DMS153 treated with DMSO at 0.1 percent for 48 hours (cell line): Measurements from ENCODE around the gene FAM72A.
"Not testable (repeated sequence)": the region's sequence is repeated elsewhere in the genome, so short reads cannot be mapped to it uniquely, and the experiment has no call there.

Experiments used
- DNase-seq: peaks from one replicate; lab custom pipeline; 2025; ENCODE audit not compliant: unreplicated experiment; lab: John Stamatoyannopoulos, UW

Gene FAM72A

DNA sequence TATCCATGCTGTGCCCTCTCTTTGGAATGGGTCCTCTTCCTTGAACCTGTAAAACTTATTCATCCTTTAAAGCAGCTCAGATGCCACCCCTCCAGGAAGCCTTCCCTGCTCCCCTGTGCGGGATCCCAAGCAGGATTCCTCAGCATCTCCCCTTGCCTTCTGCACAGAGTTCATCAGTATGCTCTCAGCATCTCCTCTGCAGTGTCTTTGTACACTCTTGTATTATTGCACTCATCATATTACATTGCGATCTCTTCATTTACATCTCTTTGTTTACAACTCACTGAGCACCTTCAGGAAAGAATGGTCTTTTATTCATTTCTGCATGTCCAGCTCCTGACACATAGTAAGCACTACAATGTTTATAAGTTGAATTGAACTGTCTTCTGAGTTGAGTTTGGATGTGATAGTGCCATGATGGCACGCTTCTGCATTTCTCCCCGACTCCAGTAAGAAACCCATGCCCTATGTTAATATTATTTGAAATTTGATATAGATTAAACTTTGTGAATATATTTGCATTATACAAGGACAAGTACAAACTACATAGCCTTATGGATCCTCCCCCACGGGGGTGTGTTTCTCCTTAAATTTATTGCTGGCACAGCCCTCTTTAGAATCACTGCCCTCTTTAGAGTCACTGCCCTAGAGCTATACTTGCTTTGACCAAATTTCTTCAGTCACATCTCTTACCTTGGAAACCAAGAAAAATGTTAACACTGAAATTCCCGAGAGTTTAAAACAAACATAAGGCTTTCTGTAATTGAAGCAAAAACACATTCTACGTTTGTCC lies 13.2 kb upstream of the FAM72A start:
- DNase-seq = not testable (repeated sequence)

DNA sequence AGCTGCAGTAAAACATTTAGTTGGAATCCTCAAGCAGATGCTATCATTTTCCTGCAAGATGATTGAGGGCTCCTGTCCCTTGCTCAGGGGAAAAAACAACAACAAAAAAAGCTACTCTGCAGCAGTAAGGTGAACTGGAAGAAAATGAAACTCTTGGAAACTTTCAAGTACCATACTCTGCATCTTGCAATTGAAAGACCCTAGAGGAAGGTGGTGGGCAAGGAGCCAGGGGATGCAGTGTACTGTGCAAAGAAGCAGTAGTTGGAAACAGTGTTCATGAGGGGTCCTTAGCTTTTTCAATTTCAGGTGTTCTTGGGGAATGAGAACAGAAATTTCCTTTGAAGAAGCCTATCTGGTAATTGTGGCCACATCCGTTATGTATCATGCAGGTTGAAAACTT lies 8.2 kb upstream of the FAM72A start:
- not testable (repeated sequence) for DNase-seq

DNA sequence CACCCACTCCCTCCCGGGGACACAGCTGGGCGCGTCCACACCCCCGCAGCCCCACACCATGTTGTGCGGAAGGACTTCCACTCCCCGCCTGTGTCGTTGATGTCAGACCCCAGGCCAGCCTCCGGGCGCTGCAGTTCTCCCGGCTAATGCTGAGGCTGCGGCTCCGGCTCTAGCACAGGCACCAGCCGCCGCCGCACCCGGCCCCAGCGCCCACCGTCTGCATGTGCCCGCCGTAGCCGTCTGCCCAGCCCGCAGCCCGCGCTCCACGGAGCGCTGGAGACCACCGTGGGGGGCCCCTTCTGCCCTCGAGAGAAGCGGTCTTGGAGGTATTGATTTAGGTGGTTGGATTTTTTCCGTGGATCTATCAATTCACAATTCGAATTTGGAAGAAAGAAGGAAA lies 2.9 kb upstream of the FAM72A start:
- not testable (repeated sequence) for DNase-seq

DNA sequence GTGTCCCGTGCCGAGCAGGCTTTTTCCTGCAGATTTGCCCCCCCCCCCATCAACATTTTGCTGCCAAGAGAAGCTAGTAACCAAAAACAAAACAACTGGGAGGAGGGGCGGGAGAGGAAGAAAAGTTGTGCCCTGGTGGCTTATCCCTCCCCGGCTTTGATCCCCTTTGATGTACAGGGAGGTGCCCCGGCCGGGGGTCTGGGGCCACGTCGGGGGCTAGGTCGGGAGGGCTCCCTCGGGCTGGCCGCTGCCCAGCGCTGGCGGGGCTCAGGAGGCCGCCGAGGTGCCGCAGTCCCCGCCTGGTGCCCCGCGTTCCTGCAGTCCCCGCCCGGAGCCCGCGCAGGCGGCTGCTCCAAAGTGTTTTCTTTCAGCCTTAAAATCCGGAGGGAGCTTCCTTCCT lies 2.2 kb upstream of the FAM72A start:
- not testable (repeated sequence) for DNase-seq

DNA sequence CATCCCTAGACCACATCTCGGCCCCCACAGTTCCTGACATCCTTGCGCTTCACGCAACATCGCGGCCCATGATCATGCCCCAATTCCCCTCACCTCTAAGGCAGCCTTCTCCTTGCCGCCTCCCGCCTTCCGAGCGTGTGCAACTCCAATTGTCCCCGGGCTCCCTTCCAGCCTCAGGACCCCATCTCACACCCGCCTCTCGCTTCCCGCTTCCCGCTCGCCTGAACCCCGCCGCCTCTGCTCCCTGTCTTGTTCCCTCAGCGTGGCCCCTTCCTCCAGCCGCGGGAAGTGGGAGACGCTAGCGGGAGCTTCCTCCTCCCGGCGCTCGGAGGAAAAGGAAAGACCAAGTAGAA lies 1.5 kb upstream of the FAM72A start:
- not testable (repeated sequence) for DNase-seq

DNA sequence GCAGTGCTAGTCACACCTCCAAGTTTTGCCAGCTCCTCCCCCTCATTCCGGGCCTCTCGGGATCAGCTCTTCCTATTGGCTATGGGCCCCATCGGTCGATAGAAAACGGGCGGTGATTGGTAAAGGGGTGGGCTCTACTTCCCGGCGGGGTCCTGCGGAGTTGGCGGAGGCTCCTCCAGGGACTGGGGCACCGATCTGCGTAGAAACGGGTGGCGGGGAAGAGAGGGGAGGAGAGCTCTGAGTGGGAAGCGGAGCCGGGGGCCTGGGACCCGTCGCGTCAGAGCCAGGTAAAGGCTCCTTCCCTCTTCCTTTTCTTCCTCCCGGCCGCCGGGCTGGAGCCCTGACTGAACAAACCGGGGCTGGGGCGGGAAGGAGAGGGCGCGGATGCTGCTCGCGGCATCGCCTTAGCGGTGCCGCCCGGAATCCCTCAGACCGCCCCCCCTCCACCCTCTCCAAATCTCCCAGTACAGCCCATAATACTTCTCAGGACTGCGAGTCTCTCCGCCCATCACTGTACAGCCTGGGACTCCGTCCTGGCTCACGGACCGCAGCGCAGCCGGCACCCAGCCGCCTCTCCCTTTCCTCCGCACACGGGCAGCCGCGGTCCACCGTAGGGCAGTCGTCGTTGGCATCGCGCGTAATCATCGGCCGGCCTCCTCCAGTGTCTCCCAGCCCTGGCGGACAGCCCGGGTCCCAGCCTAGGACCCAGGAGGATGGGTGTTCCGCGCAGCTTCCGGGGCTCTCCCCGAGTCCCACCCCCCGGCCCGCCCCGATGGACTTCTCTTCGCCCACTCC lies 922 bp upstream of the FAM72A start, which contains the start of gene SRGAP2:
Gene SRGAP2 (plus strand): TSS at position 178 of the 795 bp plus-strand sequence. CDS start 2,430 bp downstream, outside the sequence.
- not testable (repeated sequence) for DNase-seq

DNA sequence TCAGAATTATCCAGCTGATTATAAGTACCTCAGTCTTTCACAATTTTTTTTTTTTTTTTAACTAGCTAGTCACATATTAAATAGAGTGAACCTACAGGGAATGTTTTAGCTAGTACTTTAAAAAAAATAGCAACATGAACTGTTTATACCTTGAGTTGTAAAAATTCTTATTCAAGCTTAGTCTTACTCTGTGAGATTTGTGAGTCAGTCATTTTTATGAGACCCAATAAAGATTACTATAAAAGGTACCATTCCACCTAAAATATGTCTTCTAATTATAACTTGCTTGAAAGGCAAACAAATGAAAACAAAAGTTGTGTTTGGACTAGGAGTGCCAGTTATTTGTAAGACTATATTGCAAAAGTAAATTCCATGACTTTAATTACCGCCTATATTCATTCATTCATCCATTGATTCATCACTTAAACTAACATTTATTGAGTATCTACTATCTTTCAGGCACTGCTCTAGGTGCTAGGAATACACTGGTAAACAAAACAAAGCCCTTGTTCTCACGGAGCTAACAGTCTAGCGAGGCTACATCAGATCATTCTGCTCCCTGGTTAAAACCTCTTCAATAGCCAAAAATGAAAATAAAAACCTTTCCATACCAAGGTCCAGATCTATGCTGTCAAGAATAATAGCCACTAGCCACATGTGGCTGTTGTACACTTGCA lies 5.8 kb downstream of the FAM72A start:
- DNase-seq = not testable (repeated sequence)

DNA sequence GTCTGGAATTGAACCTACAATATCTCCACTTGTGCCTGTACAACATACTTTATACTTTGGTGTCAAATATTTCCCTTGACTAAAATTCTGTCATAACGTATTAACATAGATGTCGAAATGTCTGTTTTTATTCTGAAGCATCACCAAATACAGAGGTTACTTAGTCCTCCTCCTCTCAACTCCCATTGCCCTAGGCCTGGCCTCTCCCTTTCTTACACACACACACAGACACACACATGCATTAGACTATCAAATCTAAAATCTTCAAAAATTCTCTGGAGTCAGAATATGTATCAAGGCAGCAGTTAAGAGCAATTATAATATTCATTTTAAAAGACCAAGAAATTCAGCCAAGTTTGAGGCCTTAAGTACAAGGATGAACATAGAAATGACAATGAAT lies 7.5 kb downstream of the FAM72A start:
- DNase-seq = not testable (repeated sequence)

DNA sequence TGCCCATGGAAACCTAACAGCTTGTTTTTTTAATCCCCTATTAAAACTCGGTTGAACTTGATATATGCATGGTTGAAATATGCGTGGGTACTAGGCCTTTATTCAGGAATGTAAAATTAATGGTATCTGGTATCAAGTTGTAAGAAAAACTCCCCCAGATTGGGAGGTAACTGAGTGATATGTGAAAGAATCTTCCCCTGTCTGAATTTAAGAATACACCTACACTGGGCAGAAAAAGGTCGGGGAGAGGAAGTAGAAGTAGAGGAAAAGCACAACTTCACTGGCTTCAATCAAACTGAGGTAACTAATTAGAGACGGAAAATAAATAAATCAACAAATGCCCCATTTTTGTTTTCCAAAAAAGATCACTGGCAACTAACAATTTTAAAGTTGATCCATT lies 15.8 kb downstream of the FAM72A start:
- not testable (repeated sequence) for DNase-seq

DNA sequence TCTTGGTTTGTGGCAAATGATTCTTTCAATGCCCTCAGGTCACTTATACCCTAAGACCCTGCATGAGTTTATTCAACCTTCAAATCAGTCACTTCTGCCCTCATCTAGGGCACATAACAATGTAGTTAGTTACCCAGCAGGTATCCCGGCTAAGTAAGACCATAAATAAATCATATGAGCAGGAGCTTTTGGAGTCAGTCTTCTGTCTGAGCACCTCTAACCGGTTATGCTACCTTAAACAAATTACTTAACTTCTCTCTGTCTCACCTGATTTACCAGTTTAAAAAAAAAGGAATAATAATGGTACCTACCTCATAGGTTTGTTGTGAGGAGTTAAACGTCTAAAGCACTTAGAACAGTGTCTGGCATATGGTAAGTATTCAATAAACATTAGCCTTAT lies 16.9 kb downstream of the FAM72A start:
- DNase-seq = not testable (repeated sequence)

DNA sequence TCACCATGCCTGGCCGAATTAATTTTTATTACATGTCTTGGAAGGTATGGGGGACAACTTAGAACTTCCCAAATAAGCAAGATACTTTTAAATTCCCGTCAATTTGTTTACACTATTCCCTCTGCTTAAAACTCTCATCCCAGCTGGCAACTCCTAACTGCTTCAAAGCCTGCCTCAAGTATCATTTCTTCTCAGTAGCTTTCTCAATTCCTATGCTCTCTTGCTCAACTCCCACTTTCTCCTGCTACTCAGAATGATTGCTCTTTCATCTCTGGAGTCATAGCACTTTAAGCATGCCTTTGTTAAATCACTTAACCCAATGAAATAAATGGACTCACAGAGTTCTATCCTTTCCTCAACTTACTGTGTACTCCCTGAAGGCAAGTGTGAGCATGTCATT lies 18.9 kb downstream of the FAM72A start:
- not testable (repeated sequence) for DNase-seq

DNA sequence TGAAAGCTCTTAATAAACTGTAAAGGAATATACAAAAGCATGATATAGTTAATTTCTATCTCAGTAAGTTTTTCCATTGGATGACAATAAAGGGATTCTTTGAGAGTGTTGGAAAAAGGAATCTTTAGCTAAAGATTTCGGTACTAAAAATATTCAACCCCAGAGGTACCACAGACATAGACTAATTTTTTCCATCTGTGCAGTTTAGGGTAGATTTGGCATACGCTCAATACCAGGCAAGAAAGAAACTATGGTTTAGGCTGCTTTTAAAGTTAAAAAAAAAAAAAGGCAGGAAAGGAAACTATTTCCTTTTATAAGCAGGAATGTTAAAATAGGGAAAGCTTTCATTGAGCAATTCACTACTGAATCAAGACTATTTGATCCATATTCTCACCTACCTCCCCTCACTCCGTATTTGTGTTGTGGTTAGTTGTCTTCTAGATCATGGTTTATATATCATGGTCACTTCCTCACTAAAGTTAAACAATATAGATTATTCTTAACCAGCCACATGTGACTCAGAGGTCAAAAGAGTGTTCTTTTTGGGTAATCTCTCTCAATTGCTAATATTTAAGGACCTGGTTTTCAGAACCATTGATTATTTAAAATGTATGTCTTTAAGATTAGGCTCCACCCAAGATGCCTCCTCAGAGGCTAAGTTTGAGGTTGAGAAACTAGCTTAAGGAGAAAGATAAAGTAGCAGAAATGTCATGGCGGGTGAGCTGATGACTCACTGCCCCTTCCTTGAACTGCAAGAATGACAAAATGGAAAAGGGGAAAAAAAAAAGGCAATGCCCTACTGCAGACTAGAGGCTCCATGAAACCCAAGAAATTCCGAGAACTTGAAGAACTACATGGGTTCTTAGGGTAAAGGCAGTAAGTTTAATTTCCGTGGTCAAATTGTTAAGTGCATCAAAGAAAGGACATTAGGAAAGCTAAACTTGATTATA lies 20.0 kb downstream of the FAM72A start:
- DNase-seq = not testable (repeated sequence)

DNA sequence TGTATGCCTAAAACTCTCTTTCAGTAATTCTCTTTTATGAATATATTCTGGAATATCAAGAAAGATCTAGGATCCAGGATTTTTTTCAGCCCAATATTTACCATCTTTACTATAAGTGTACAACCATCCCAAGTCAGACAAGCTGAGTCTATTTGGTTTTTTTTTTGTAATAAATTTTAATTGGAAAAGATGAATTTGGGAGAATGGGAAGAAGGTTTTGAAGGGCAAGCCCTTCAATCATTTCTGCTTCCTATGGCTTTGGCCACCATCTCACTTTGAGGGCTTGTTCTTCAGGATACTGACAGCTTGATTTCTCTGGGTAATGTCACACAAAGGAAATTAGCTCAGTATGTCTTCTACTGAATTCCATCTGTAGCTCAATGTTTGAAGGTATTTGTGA lies 23.0 kb downstream of the FAM72A start:
- DNase-seq = not testable (repeated sequence)

DNA sequence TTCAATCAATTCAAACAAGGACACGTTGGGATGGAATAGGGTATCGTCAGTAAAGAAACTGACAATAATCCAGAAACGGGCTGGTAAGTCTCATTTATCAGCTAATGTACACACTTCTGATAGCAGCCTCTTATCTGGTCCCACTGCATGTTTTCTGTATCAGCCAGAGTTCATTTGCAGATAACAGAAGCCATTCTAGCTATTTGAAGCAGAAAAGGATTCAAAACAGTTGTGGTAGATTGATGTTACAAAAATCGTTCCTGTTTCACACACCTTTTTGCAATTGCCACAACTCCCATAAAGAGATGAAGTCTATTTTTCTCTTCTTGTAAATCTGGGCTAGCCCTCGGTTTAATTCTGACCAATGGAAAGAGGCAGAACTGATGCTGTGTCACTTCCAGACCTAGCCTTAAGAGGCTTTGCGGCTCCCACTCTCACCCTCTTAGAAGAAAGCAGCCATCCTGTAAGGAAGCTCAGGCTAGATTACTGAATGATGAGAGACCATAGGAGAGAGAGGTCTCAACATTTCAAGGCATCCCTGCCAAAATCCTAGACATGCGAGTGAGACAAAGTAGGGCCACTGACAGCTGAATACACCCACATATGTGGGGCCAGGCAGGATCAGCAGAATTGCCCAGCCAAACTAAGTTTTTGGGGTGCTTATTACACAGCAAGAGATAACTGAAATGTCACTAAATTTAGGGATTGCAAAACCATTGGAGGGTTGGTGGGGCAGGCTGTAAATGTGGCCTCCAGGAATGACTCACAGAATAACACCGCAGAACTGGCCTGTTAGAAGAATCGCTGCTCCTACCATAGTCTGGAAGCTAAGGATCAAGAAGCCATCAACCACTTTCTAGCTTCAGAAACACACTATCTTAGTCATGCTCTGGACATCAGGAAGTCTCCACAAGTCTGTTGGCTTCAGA lies 24.3 kb downstream of the FAM72A start:
- not testable (repeated sequence) for DNase-seq

DNA sequence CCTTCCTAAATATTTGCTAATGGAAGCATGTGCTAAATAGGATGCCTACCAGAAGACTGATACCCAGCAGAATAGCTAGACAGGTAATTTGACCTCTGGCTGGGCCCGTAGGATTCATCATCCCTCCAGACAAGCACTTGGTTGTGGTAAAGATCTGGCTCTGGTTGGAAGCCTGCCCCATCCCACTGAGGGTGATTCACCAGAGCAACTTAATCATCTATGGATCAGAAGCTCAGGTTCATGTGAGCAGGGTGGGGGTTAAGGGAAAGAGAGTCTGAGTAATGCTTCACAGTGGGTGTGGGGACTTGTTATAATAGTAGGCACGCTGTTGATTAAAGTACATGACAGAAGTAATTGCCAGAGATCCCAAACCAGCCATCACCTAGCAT lies 26.5 kb downstream of the FAM72A start:
- DNase-seq = not testable (repeated sequence)

DNA sequence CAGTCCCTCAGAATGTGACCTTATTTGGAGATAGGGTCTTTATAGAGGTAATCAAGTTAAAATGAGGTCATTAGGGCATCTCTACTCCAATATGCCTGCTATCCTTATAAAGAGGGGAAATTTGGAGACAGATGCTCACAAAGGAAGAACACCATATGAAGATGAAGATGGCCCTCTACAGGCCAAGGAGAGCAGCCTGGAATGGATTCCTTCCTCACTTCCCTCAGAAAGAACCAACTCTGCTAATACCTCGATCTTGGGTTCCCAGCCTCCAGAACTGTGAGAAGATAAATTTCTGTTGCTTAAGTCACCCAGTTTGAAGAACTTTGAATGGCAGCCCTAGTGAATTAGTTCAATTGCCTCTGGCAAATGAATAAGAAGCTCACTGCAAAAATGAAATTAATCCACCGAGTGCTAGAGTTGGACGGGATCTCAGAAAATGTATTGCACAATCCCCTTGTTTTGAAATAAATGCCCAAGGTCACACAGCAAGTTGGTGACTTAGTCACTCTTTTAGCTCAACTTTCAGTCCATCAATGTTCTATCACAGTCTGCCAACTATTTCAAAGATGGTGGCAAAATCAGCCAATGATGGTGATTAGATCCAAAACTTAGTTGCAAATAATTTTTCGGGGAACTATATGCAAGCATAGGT lies 27.1 kb downstream of the FAM72A start:
- DNase-seq = not testable (repeated sequence)

DNA sequence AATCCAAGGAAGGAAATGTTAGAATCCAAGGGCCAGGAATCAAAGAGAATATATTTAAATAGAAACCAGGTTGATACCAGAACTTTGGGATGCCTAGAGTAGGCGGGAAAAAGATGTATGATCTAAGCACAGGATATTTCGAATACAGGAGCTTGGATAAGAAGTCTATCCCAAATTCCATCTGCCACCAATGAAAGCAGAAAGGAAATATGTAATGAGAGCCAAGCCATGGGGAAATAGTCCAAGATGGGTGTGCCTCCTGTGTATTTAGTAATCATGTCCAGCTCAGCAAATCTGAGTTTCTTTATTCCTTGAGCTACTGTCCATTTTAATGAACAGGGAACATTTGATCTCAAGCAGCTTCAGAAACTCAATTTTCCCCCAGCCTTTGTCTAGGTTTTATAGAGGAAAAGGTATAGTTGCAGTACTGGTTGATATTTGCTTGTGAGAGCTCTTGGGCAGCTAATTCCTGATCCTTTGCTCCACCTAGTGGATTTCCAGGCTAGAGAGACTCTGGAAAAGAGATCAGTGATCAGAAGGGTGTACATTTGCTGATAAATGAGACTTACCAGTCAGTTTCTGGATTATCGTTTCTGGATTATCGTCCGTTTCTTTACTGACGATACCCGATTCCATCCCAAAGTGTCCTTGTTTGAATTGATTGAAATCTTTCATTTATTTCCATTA lies 28.3 kb downstream of the FAM72A start:
- DNase-seq = not testable (repeated sequence)

DNA sequence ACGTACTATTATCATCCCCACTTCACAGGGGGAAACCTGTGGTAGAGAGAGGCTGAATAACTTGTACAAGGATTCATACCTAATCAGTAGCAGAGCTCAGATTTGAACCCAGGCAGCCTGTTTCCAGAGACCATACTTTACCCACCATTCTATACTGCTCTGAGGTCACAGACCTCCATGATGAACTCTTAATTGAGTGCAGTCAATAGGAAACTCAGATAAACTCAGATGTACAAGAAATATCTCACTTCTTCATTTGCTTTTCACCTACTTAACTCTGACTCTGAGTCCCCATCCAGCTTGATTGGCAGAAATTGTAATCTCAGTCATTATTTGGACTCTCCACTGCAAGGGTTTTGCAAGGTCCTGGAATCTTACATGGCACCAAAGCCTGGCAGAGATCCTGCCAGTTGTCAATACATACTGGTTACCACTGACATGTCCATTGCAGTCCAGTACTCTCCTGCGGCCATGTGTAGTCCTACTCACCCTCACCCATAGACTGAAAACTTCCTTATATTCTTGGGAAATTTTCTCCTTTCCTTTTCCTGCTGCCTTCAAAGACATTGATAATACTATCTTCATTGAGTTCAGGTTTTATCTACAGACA lies 29.4 kb downstream of the FAM72A start:
- not testable (repeated sequence) for DNase-seq
